Esophagus squamous epithelium (tissue), 4 donors: ENCODE data around the gene MAP1A.

ENCODE experiments used
- POLR2A ChIP-seq, 4 donors: fragments of 450-650 bp; IDR thresholded peaks; one replicate each; pipeline ENCODE4 v1.6.1; 2017; ENCODE audit warnings: antibody characterized with exemption in 4 of 4, mild to moderate bottlenecking in 4 of 4, moderate library complexity in 3 of 4
- TF ChIP-seq, protein P1 (sequence below), 6 experiments: fragments of 450-650 bp in 4 of 6; fragments of 200-600 bp in 2 of 6; sonication (generic) in 2 of 6; IDR thresholded peaks; one replicate each; pipeline ENCODE4 v1.5.1; 2016 to 2019; ENCODE audit warnings: antibody characterized with exemption in 6 of 6, mild to moderate bottlenecking in 4 of 6, moderate library complexity in 4 of 6

DNA sequence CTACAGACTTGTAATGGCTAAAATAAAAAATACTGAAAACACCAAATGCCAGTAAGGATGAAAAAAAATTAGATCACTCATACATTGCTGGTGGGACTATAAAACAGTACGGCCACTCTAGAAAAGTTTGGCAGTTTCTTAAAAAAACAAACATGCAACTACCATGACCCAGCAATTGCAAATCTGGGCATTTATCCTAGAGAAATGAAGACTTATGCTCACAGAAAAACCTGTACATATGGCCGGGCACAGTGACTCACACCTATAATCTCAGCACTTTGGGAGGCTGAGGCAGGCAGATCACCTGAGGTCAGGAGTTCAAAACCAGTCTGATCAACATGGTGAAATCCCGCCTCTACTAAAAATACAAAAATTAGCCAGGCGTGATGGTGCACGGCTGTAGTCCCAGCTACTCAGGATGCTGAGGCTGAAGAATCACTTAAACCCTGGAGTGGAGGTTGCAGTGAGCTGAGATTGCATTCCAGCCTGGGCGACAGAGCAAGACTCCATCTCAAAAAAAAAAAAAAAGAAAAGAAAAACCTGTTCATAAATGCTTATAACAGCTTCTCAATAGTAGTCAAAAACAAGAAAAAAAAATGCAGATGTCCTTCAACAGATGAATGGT lies 30.0 kb upstream of the MAP1A start:
- TF ChIP-seq, protein P1, sequence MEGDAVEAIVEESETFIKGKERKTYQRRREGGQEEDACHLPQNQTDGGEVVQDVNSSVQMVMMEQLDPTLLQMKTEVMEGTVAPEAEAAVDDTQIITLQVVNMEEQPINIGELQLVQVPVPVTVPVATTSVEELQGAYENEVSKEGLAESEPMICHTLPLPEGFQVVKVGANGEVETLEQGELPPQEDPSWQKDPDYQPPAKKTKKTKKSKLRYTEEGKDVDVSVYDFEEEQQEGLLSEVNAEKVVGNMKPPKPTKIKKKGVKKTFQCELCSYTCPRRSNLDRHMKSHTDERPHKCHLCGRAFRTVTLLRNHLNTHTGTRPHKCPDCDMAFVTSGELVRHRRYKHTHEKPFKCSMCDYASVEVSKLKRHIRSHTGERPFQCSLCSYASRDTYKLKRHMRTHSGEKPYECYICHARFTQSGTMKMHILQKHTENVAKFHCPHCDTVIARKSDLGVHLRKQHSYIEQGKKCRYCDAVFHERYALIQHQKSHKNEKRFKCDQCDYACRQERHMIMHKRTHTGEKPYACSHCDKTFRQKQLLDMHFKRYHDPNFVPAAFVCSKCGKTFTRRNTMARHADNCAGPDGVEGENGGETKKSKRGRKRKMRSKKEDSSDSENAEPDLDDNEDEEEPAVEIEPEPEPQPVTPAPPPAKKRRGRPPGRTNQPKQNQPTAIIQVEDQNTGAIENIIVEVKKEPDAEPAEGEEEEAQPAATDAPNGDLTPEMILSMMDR (IDR thresholded peaks at IDR 0.05), result no peak
- no peak for TF ChIP-seq POLR2A (IDR thresholded peaks at IDR 0.05)
